ENCODE measurements around the gene CADM2.

Gene CADM2

DNA sequence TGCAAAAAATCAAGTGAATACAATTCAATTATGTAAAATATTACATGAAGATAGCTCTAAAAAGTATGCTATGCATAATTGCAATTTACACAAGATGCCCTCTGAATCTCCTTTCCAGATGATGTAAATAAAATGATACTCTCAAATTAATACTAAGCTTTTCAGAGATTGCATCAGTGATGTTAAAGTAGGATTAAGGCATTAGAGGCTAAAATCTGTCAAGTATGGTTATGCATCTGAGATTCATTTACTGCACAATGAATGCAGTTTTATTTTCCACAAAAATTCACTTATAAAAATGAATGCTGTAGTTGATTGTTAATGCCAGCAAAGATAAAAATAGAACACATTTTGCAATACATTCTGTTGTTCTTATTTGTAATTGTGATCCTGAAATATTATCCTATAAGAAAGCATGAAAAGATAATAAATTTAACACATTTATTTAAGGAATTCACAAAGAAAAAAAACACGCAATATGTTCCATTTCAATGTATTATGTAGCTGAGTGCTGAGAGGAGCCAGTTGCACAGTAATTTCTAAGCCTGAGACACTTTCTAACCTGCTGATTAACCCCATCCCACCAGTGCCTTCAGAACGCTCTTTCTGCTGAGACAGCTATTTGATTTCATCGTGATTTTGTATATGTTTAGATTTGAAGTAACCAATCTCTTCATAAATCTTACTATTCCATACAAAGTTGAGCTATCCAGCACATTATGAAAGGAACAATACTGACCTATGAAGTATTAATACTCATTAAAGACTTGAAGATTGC is 224.4 kb downstream of the CADM2 start:
- DNase-seq (ENCODE audit: low read depth in 2 of 2, low spot score in 1 of 2): no peak

DNA sequence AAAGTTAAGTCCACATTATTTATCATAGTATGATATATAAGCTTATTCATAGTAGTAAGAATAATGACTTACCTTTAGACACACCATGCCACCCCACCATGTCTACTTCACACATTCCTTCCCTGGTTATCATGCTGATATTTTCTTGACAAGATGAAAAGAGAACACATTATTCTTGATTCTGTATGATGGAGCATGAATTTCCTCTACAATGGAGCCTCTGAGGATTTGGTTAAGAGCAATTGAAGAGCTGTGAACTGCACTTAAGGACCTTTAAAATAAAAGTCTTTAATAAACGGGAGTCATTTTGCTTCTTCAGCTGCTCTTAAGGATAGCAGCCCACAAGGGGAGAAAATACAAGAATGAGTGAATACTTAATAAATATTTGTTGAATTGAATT is 226.7 kb downstream of the CADM2 start:
- DNase-seq (ENCODE audit: low read depth in 2 of 2, low spot score in 1 of 2): no peak

DNA sequence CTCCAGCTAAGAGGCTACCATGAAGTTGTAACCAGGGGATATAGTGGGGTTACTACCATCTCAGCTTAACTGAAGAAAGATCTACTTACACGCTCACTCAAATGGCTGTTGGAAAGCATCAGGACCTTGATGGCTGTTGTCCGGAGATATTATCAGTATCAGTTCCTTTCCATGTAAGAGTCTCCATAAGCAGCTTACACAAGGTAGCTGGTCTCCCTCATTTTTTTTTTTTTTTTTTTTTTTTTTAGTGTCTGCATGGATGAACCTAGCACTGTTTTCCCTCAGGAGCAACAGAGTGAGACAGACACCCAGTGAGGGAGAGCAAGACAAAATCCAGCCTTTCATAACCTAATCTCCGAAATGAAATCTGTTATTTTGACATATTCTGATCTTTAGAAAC is 230.9 kb downstream of the CADM2 start:
- no peak for DNase-seq (ENCODE audit: low read depth in 2 of 2, low spot score in 1 of 2)

DNA sequence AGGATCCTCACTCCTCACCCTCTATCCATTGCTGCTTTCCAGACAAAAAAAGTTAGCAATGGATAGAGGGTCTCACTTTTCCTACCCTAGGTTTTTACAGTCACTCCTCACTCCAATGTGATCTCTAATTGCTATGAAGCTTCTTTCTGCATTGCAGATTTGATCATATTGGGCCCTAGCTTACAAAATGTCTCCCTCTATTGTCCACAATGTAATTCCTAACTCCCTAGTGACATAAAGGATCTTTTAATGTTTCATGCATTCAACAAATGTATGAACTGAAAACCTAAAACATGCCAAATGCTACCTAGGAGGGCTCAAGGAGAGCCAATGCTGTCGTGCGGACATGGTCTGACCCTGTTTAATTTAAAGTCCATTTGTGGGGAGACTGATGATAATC is 234.8 kb downstream of the CADM2 start:
- no peak for DNase-seq (ENCODE audit: low read depth in 2 of 2, low spot score in 1 of 2)

DNA sequence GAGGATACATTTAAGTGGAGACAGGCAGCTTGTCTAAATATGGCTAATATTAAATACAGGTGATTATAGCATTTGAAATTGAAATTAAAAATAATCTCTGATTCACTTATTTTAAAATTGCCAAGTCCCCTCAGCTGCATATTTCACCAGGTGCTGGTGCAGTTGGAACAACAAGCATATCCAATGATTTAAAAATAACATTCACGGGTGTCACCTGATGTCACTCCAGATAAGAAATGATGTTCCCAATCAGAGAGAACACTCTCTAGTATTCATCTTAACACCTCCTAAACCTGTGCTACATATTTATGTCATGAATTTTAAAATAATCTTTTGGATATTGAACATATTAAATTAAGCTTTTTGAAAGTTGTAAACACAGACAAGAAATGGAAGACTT is 249.9 kb downstream of the CADM2 start:
- no peak for DNase-seq (ENCODE audit: low read depth in 2 of 2, low spot score in 1 of 2)

DNA sequence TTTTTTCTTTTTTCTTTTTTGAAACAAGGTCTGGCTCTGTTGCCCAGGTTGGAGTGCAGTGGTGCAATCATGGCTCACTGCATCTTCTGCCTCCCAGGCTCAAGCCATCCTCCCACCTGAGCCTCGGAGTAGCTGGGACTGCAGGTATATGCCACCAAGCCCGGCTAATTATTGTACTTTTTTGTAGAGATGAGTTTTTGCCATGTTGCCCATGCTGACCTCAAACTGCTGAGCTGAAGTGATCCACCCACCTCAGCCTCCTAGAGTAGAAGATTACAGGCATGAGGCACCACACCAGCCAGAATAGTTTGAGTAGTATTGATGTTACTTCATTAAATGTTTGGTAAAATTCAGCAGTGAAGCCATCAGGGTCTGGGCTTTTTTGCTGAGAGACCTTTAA is 251.8 kb downstream of the CADM2 start:
- DNase-seq (ENCODE audit: low read depth in 2 of 2, low spot score in 1 of 2): no peak

DNA sequence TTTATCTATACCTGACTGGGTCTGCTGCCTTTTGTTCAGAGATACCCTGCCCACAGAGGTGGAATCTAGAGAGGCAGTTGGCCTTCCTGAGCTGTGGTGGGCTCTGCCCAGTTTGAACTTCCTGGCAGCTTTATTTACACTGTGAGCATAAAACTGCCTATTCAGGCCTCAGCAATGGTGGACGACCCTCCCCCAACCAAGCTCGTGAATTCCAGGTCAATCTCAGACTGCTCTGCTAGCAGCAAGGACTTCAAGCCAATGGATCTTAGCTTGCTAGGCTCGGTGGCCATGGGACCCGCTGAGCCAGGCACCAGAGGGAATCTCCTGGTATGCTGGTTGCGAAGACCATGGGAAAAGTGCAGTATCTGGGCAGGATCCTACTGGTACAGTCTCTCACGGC is 270.2 kb downstream of the CADM2 start:
- DNase-seq (ENCODE audit: low read depth in 2 of 2, low spot score in 1 of 2): no peak

DNA sequence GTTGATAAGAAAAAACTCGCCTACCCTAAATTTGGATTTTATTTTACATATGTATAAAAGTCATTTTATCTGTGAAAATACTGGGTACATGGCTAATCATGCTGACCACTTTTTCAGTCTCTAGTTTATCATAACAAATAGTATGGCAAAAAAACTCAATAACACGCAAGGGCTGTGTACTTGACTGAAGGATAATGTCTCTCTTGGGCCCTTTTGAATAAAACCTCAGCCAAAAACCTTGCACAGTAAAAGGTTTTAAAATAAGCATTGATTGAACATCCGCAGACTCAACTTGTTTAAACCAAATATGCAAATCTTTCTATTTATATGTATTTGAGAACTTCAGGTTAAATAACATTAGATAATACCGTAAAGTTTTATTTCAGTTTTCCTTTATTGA is 285.3 kb downstream of the CADM2 start:
- no peak for DNase-seq (ENCODE audit: low read depth in 2 of 2, low spot score in 1 of 2)

DNA sequence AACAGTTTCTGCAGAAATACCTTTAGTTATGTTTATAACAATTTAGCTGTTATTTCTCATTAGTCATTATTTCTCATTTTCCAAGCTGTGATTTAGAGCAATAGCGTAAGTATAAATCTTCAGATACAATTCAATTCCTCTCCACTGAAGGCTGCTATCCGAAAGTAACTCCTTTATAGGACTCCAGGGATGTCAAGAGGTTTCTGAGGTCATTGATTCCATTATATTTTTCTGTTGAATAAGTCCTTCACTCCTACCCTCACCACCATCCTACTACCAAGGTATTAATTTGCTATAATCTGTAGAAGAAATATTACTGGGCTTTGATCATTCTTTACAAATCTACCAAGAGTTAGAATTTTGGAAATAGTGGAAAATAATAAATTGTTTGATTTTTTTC is 285.7 kb downstream of the CADM2 start:
- no peak for DNase-seq (ENCODE audit: low read depth in 2 of 2, low spot score in 1 of 2)

DNA sequence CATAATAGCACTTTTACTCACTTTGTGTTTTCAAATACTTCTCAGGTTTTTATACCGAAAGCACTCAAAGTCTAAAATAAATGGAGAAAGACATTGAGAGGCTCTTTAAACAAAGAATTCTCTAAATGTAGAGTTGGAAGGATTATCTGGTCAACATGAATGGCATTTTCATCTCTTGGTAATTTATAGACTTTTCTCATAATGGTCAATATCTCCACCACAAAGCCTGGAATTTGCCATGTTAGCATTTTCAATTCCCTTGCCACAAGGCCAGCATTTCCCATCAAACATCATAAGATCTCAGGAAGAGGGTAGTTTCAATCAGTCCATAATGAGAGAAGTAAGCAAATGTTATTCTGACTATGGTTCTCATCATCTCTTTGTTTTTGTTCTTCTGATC is 293.0 kb downstream of the CADM2 start:
- no peak for DNase-seq (ENCODE audit: low read depth in 2 of 2, low spot score in 1 of 2)

DNA sequence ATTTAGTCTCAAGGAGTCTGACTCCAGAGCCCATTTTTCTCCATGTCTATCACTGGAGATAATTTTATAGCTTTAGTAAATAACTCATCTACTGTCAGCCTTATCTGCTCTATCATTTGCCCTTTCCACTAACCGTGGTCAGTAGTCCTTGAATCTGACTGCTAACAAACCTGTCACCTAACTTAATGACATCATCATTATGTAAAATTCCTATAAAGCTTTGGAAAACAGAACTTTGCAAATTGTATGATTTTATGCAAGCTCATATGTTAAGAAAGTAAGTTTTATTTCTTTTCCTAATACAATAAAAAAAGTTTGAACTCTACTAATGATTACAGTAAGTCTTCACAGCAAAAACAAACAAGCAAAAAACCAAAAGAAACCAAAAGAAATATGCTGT is 293.9 kb downstream of the CADM2 start:
- no peak for DNase-seq (ENCODE audit: low read depth in 2 of 2, low spot score in 1 of 2)

DNA sequence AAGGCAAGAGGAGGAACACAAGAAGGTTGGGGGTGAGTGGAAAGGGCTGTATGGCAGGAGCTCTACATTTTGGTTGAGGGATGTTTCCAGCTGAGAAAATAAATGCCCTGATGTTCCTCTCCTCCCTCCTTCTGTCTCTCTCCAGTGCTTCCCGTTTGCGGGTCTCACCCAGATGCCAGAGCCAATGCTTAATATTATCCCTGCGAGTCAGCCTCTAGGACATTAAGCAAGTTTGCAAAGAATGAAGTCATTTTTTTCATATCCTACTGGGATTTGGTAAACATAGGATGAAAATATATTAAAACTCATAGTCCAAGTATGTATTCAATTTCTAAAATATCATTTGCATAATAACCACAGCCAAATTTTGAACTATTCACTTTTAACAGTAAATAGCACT is 295.9 kb downstream of the CADM2 start:
- DNase-seq (ENCODE audit: low read depth in 2 of 2, low spot score in 1 of 2): no peak

DNA sequence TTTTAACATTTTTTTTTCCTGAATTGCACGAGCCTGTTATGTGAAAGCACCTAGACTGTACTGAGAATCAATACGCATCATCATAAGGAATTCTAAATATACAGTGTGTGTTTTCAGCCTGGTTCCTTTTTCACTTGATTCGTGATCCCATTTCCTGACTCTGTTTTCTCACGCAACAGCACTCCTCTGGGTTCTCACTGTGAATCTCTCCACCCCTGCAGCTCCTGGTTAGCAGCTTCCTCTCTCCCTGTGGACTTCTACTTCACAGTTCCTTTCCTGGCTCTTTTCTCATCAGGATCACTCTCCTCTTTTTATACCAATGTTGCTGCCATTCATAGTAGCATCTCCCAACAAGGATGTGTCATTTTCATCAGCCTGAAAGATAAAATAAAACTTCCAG is 297.2 kb downstream of the CADM2 start:
- DNase-seq (ENCODE audit: low read depth in 2 of 2, low spot score in 1 of 2): no peak

DNA sequence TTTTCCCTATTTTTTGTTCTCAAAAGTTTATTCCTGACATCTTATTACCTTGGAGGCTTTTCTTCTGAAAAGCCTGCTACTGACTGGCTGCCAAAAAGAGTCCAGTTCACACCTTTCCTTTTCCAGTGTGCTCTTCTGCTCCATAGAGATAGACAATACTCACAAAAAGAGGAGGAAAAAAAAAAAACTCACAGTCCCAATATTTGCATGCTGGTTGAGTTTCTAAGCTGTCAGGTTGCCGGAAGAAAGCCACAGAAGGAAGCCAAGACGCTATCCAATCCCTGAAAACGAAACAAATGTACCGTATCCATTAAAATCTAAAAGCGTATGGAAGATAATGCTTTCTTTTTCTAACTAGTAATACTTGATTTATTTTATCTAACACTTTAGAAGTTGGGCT is 299.5 kb downstream of the CADM2 start:
- no peak for DNase-seq (ENCODE audit: low read depth in 2 of 2, low spot score in 1 of 2)

DNA sequence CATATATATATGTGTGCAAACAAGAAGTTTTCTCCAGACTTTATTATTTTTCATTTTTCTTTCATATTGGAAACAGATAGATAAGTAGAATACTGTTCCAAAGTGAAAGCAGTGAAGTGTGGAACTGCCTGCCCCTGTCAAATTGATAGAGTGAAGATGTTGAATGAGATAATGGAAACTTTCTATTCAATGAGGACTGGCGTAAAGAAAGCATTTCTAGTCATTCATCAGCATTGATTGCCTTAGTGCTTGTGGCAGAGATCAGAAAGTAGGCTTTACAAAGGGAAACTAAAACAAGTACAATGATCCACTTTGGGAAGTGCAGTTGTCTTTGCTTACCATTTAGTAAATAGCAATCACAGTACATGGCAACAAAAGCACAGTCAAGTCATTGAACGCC is 300.0 kb downstream of the CADM2 start:
- DNase-seq (ENCODE audit: low read depth in 2 of 2, low spot score in 1 of 2): no peak

DNA sequence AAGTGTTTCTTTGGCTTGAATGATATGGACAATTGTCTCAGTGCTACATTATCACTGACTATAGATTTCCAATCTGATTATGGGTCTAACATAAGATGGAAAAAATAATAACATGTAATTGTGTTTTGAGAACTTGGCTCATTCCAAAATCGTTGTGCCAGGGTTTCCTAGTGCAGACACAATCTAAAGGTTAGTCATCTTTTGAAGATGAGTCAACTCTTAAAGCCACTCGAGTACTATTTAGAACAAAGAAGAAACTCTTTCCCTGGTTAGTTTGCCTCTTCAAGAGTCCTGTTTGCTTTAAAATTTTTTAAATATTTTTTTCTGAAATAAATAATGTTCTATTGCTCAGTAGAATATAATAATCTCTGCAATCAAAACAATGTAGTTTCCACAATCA is 301.0 kb downstream of the CADM2 start:
- DNase-seq (ENCODE audit: low read depth in 2 of 2, low spot score in 1 of 2): no peak

DNA sequence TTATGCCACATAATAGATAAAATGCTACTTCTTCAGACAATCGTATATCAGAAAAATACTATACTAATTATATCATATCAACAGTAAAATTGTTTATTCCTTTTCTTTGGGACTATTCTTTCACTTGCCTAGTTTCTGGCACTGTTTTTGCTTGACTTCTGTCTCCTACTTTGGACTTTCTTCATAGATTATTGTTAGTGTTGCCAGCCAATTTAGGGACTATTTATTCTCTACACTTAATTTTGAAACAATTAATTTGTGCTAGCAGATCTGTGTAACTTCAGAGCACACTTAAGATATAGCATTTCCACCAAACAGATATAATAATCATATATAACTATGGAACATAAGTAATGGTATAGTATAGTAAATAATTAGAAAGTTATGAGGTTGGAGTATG is 305.6 kb downstream of the CADM2 start:
- DNase-seq (ENCODE audit: low read depth in 2 of 2, low spot score in 1 of 2): no peak

DNA sequence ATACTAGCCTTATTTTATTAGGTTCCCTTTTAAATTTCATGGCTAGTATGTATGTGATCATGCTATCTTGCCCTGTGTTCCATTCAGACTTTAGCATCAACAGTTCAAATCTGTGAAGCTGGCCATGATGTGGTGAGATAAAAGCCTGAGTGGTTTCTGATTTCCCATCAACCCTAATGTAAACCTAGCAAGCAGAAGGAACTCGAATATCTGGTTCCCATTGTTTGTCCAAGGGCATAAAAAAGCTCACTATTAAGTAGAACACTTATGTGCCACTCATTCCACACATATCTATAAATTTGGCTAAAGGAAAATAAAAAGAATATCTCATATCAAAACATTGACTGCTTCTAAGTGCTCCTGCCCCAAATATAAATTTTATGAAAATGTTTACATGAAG is 311.7 kb downstream of the CADM2 start:
- no peak for DNase-seq (ENCODE audit: low read depth in 2 of 2, low spot score in 1 of 2)

DNA sequence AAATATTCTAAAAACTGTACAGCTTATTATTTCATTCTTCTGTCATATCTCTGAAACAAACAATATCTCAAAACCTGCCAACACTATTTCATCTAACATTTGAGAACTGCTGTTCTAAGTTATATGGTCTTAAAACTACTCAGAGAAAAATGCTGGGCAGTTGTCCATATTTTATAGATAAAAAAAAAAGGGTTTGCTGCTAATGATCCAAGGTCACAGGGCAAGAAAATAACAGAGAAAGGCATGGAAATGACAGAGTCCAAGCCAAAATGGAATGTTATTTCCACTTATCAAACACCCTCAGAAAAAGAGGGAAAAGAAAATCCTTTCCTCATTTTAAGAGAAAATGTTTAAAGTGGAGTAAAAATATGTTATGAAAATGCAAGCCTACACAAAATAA is 313.1 kb downstream of the CADM2 start:
- DNase-seq (ENCODE audit: low read depth in 2 of 2, low spot score in 1 of 2): no peak

DNA sequence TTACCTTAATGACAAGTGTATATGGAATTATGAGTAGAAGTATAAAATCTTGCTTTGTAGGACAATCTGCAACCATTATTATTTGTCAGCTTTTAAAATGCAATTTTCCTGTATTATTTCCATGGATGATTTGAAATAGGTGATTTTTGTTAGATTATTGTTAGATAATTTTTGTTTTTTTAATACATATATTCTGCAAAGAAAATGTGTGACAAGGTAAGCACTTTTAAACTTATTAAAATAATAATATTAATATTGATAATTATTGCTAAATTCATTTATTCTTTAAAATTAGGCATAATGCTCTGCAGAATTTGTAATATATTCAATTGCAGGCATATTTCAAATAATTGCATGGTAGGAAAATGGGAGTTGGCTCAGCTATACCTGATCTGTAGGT is 329.5 kb downstream of the CADM2 start:
- no peak for DNase-seq (ENCODE audit: low read depth in 2 of 2, low spot score in 1 of 2)

DNA sequence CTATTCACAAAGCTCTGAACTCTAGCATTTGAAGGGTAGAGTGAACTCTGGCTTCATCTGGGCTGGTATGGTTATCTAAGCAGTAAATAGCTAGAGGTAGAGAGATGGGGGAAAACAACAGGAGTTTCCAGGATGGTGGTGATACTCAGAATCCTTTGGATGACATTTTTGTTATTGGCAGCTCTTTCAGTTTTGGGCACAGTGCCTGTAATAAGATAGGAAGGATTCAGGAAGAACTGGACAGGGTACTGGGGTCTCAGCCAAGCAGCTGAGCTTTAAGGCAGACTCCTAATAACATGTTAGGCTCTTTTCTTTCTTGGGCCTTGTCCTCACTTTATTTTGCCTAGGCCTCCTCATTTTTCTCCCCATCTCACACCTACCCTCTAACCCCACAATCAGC is 338.5 kb downstream of the CADM2 start:
- no peak for DNase-seq (ENCODE audit: low read depth in 2 of 2, low spot score in 1 of 2)

DNA sequence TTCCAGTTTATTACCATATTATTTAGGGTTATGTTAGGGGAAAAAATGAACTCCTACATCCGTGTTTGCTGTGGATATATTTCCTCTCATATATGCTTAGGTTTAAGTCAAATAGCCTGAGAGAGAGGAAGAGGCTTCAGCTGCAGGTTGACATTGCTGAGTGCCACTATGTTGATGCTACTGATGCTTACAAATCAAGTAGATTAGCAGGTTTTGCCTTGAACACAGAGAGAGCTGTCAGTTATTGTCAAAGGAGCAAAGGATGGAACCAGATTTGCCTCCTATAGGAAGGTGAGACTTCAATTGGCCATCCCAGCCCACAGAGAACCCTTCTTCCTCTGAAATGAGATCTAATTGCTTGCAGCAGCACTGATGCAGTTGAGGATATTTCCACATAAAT is 339.2 kb downstream of the CADM2 start:
- DNase-seq (ENCODE audit: low read depth in 2 of 2, low spot score in 1 of 2): no peak

DNA sequence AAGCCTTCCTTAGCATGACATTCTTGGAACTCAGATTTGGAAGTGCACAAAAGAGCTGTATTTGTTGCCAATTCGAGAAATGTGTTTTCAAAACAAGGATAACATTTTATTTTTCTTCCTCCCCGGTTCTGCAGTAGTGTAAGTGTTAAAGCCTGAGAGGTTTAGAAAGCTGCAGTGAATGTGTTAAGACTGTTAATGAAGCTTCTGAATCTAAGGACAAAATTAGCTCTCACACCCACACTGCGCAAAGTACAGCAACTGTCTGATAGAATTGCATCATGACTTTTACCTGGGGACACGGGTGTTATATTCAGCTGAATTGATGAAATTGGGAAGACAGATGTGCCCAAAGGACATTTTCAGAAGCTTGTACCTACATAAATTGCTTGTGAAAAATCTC is 344.4 kb downstream of the CADM2 start:
- DNase-seq (ENCODE audit: low read depth in 2 of 2, low spot score in 1 of 2): no peak
